ENCODE results near the gene RPL7A. TPM values are rescaled to one million over a fixed set of nuclear protein-coding genes. Genes with fewer than 3 reads are reported as not detected.
A peak's percentile ranks its signal among the peaks of the same experiment; 100 is the strongest.

The RPL7A gene
- total and polyA plus RNA-seq, 2 donors (not counting 3 experiments of a cell fraction or from before 2014, with no cell fraction given), result 2,112 to 2,329 TPM

- POLR2A ChIA-PET, result interaction anchor here (1.6 kb wide), 1 partner anchor 11 kb away, joined by 3 read pairs; no protein-coding TSS in a partner anchor
- FAIRE-seq, result no peak
These were observed 4.8 kb downstream of the RPL7A start for GRCh38 chr9:133352635-133353340.

DNA sequence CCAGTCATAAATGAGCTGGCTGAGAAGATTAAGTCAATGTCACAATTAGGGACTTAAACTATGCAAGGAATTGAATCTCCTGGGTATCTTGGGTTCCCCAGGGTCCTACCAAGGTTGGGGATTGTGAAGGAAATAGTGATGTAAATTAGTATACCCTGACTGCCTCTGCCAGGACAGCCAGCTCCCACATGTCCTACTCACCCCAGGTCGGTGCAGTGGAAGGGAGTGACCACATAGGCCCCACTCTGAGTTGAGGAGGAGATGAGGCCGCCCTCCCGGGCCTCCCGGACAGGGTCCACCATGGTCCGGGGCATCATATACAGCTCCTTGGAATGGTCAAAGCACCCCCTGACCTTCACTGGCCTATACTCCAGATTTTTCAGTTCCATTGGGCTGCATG lies 5.5 kb downstream of the RPL7A start:
- DNase-seq (ENCODE audit: low read depth, low spot score) (no peak), FAIRE-seq (no peak)
- dilution Hi-C loops (cut with MboI; ENCODE audit: extremely low pct_ligation_motif_present, low sequenced_read_pairs) (no loop called here), intact Hi-C loops (cut with micrococcal nuclease) (no loop called here)
- Histone ChIP-seq H3K4me2 (ENCODE audit: insufficient read depth, low read length) (no peak overlapping the region), H3K27me3 (ENCODE audit: control insufficient read depth in 2 of 2, insufficient read depth in 2 of 2, low read length in 2 of 2) (no peaks in the 10 kb centered on the region), H3K27ac (ENCODE audit: insufficient read depth, low read depth, low read length) (no peak overlapping the region), H2AFZ (ENCODE audit: low read depth, low read length) (no peak overlapping the region), H3K36me3 (ENCODE audit: control insufficient read depth in 2 of 2, extremely low read depth in 1 of 2, insufficient read depth in 2 of 2, low read length in 2 of 2) (peaks cover 15 to 28% of the 10 kb centered on the region in 2 experiments), H3K9me1 (replicated peaks; ENCODE audit: control insufficient read depth, extremely low read depth, insufficient read depth, low read length) (no peaks in the 10 kb centered on the region), H3K9me3 (replicated peaks; ENCODE audit: control insufficient read depth, insufficient read depth, low read length) (no peaks in the 10 kb centered on the region), H3K4me3 (replicated peaks in 1 of 3; ENCODE audit: insufficient read depth in 1 of 3, low read depth in 1 of 3, low read length in 3 of 3) (no peak overlapping the region), H4K20me1 (replicated peaks; ENCODE audit: control insufficient read depth, extremely low read depth, insufficient read depth, low read length) (no peaks in the 10 kb centered on the region), H3K9ac (replicated peaks; ENCODE audit: extremely low read depth, insufficient read depth, low read length) (no peak overlapping the region), H3K79me2 (ENCODE audit: control insufficient read depth, insufficient read depth, low read length) (peaks cover 20% of the 10 kb centered on the region), H3K4me1 (ENCODE audit: control insufficient read depth, extremely low read depth, insufficient read depth, low read length) (peaks cover 24% of the 10 kb centered on the region)
- ChIA-PET CTCF (no interaction called here), POLR2A (interaction anchor here (1.6 kb wide), 1 partner anchor 12 kb away, joined by 3 read pairs; no protein-coding TSS in a partner anchor)
- TF ChIP-seq GATA2 (IDR thresholded peaks at IDR 0.05; ENCODE audit: insufficient read depth, insufficient read length, low read depth, low read length) (no peak), POLR2A (IDR thresholded peaks at IDR 0.05; ENCODE audit: low read depth, low read length) (no peak), JUN (IDR thresholded peaks at IDR 0.05; ENCODE audit: borderline replicate concordance, insufficient read depth, insufficient read length, low read depth) (no peak), POLR2AphosphoS5 (IDR thresholded peaks at IDR 0.05; ENCODE audit: insufficient read depth, low read depth, low read length) (no peak), MYC (IDR thresholded peaks at IDR 0.05; ENCODE audit: low read depth, low read length) (no peak), EZH2 (IDR thresholded peaks at IDR 0.05; ENCODE audit: borderline replicate concordance, low read depth, low read length, severe bottlenecking) (no peak), FOS (IDR thresholded peaks at IDR 0.05; ENCODE audit: borderline replicate concordance, insufficient read depth, low read length) (no peak)
- TF ChIP-seq, protein P1, sequence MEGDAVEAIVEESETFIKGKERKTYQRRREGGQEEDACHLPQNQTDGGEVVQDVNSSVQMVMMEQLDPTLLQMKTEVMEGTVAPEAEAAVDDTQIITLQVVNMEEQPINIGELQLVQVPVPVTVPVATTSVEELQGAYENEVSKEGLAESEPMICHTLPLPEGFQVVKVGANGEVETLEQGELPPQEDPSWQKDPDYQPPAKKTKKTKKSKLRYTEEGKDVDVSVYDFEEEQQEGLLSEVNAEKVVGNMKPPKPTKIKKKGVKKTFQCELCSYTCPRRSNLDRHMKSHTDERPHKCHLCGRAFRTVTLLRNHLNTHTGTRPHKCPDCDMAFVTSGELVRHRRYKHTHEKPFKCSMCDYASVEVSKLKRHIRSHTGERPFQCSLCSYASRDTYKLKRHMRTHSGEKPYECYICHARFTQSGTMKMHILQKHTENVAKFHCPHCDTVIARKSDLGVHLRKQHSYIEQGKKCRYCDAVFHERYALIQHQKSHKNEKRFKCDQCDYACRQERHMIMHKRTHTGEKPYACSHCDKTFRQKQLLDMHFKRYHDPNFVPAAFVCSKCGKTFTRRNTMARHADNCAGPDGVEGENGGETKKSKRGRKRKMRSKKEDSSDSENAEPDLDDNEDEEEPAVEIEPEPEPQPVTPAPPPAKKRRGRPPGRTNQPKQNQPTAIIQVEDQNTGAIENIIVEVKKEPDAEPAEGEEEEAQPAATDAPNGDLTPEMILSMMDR (IDR thresholded peaks at IDR 0.05; ENCODE audit: extremely low read depth in 1 of 2, insufficient read depth in 1 of 2, low read depth in 1 of 2, low read length in 2 of 2), result no peak
- TF ChIP-seq, protein P2, sequence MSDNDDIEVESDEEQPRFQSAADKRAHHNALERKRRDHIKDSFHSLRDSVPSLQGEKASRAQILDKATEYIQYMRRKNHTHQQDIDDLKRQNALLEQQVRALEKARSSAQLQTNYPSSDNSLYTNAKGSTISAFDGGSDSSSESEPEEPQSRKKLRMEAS (IDR thresholded peaks at IDR 0.05; ENCODE audit: insufficient read depth, insufficient read length), result no peak
- BruUV-seq (replicated peaks), result no TSS peak

More at GRCh38 chr9:133352635-133353340, 4.8 kb downstream of the RPL7A start:
- H3K4me2 ChIP-seq (ENCODE audit: insufficient read depth, low read length), result no peak overlapping the region
- H3K4me3 ChIP-seq (replicated peaks in 1 of 3; ENCODE audit: insufficient read depth in 1 of 3, low read depth in 1 of 3, low read length in 3 of 3), result no peak overlapping the region
- H3K27ac ChIP-seq (ENCODE audit: insufficient read depth, low read depth, low read length), result no peak overlapping the region
- H3K36me3 ChIP-seq (ENCODE audit: control insufficient read depth in 2 of 2, extremely low read depth in 1 of 2, insufficient read depth in 2 of 2, low read length in 2 of 2), result peaks cover 15 to 28% of the 10 kb centered on the region in 2 experiments
- H3K9ac ChIP-seq (replicated peaks; ENCODE audit: extremely low read depth, insufficient read depth, low read length), result no peak overlapping the region
- intact Hi-C loops (cut with micrococcal nuclease) (no loop called here), dilution Hi-C loops (cut with MboI; ENCODE audit: extremely low pct_ligation_motif_present, low sequenced_read_pairs) (no loop called here)
- peaks cover 25% of the 10 kb centered on the region for H3K79me2 ChIP-seq (ENCODE audit: control insufficient read depth, insufficient read depth, low read length)
- H3K4me1 ChIP-seq (ENCODE audit: control insufficient read depth, extremely low read depth, insufficient read depth, low read length), result peaks cover 24% of the 10 kb centered on the region
- no peaks in the 10 kb centered on the region for H4K20me1 ChIP-seq (replicated peaks; ENCODE audit: control insufficient read depth, extremely low read depth, insufficient read depth, low read length)
- H3K9me1 ChIP-seq (replicated peaks; ENCODE audit: control insufficient read depth, extremely low read depth, insufficient read depth, low read length), result no peaks in the 10 kb centered on the region
- no peaks in the 10 kb centered on the region for H3K27me3 ChIP-seq (ENCODE audit: control insufficient read depth in 2 of 2, insufficient read depth in 2 of 2, low read length in 2 of 2)
- CTCF ChIA-PET, result no interaction called here
- peak; percentile 38 for TF ChIP-seq POLR2A (IDR thresholded peaks at IDR 0.05; ENCODE audit: low read depth, low read length)
- TF ChIP-seq, protein P1 (IDR thresholded peaks at IDR 0.05; ENCODE audit: extremely low read depth in 1 of 2, insufficient read depth in 1 of 2, low read depth in 1 of 2, low read length in 2 of 2), result no peak
- peak; percentile 55 for TF ChIP-seq POLR2AphosphoS5 (IDR thresholded peaks at IDR 0.05; ENCODE audit: insufficient read depth, low read depth, low read length)
- H2AFZ ChIP-seq (ENCODE audit: low read depth, low read length), result no peak overlapping the region
- DNase-seq (ENCODE audit: low read depth, low spot score), result no peak
- no peaks in the 10 kb centered on the region for H3K9me3 ChIP-seq (replicated peaks; ENCODE audit: control insufficient read depth, insufficient read depth, low read length)
- no TSS peak for BruUV-seq (replicated peaks)
